GM18499 (cell line): ENCODE data around the gene KRTAP1-1.
"Not testable (repeated sequence)": the region's sequence is repeated elsewhere in the genome, so short reads cannot be mapped to it uniquely, and the experiment has no call there.

Experiments
- ATAC-seq: cut with Tn5 transposase; IDR thresholded peaks from one replicate; pipeline ENCODE4 v1.9.1; 2021; ENCODE audit warnings: moderate number of reproducible peaks; ENCODE audit not compliant: insufficient read depth, unreplicated experiment

Gene KRTAP1-1

DNA sequence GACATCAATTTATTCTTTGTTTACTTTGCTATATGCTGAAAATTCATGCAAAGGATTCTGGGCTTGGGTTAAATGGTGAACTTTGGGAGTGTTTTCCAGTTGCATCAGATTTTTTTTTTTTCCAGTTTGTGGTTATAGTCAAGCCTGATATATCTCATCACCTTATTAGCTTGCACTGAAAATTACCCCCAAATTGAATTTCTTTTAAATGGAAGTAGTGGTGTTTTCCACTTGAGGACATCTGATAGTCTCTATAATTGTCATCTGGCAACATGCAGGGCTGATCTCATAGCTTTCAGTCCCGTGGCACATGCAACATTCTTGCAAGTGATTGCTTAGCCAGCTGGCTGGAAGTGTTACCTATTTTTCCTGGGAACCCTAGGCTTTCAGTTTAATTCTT lies 27.6 kb downstream of the KRTAP1-1 start:
- no peak for ATAC-seq

GRCh38 chr17:41013181-41013580 lies 28.1 kb downstream of the KRTAP1-1 start:
- no peak for ATAC-seq

DNA sequence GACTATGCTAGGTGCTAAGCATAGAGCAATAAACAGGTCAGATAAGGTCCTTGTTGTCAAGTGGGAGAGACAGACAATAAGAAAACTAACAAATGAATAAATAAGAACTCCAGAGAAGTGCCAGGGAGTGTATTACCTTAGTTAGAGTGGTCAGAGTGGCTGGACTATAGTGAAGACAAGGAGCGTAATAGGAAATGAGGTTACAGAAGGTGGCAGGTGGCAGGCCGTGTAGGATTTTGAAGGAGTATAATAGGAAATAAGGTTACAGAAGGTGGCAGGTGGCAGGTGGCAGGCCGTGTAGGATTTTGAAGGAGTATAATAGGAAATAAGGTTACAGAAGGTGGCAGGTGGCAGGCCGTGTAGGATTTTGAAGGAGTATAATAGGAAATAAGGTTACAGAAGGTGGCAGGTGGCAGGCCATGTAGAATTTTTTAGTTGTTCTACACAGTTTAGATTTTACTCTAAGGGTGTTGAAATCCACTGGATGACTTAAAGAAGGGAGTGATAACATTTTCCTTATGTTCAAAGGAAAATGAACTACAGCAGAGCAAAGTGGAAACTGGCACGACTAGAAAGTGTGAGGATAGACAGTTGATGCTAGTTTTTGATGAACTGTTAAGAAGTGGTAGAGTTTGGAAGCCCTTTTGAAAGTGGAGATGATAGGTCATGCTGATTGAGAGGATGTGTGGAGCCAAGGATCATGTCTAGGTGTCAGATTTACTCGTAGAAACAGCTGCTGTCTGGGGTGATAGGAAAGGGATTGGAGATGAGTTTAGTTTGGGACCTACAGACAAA lies 28.7 kb downstream of the KRTAP1-1 start:
- ATAC-seq: no peak

DNA sequence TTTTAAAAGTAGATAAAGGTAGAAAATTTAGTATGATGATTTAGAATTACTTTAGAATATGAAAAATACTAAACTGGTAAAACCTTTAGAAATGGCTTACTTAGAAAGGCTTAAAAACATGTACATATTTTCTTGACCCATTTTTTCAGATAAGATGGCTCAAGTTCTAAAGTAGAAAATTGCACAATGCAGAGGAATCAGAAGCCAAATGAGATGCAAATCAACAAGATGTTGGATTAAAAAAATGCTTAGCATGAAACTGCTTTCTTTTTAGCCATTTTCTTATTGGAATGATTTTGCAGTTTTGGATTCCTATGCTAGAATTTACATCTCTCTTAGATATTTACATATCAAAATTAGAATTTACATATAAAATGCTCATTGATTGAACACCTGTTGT lies 30.8 kb downstream of the KRTAP1-1 start:
- no peak for ATAC-seq

GRCh38 chr17:41009936-41010335 lies 31.3 kb downstream of the KRTAP1-1 start:
- no peak for ATAC-seq

- no peak for ATAC-seq
Observed at GRCh38 chr17:41009301-41009760, 31.9 kb downstream of the KRTAP1-1 start.

DNA sequence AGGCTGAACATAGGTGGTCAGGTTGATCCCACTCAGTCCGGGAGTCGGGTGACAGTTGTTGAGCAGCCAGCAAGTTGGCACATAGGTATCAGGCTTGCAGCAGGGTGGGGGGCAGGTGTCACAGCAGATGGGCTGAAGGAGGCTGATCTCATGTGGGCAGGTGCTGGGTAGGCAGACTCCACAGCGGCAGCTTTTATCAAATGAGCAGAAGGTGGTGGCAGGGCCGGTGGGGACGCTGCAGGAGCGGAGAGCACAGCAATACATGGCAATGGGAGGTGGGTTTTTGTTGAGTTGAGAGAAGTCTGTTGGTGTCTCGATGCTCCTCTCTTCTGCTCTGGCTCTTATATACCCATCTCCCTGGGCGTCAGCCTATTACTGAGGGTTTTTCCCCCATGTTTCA lies 32.4 kb downstream of the KRTAP1-1 start, which contains the start of gene KRTAP3-1:
Gene KRTAP3-1, minus strand, starts transcription at position 318 of the 400 bp plus-strand sequence. Its CDS starts 54 bp downstream, at position 264.
- no peak for ATAC-seq

DNA sequence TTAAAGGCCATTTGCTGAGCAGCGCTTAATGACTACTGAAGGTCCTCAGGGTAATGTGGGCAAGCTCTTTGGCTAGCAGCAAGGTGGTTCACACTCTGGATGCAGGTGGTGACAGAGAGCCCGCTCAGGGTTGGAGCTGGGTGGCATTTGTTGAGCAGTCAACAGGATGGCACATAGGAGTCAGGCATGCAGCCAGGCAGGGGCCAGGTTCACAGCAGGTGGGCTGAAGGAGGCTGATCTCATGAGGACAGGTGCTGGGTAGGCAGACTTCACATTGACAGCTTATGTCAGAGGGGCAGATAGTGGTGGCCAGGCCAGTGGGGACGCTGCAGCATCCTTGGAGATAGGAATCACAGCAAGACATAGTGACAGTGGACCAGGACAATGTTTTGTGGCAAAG lies 36.9 kb downstream of the KRTAP1-1 start:
- ATAC-seq: no peak

- no peak for ATAC-seq
Observed at GRCh38 chr17:41003926-41004325, 37.3 kb downstream of the KRTAP1-1 start.

DNA sequence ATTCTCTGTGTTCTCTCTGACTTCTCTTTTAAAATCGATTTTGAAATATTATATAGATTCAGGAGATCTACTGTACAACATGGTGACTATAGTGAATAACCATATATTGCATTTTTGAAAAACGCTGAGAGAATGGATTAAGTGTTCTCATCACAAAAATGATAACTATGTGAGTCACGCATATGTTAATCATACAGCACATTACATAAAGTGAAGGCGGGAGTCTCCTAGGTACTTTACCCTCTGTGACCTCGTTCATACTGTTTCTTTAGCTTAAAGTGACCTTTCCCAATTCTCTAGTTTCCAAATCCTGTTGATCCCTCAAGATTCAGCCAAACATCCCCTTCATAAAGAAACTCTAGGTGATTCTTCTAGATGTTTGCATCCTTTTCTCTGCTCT lies 38.4 kb downstream of the KRTAP1-1 start:
- no peak for ATAC-seq

DNA sequence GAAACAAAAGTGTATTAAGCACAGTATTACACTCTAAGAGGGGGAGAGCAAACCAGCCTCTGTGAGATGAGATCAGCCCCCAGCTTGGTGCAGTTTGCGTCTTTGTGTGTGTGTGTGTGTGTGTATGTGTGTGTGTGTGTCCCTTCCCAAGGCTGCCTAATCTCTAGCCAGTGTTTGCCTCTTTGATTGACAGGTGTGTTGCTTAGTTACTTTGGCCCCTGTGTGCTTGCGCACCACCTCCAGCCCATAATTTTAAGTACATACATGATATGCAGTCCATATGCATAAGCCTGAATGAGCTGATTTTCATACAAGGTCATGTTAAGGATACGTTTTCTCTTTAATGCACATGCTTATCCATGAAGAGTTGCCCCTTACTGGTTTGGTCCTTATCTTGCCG lies 39.5 kb downstream of the KRTAP1-1 start:
- ATAC-seq: no peak

DNA sequence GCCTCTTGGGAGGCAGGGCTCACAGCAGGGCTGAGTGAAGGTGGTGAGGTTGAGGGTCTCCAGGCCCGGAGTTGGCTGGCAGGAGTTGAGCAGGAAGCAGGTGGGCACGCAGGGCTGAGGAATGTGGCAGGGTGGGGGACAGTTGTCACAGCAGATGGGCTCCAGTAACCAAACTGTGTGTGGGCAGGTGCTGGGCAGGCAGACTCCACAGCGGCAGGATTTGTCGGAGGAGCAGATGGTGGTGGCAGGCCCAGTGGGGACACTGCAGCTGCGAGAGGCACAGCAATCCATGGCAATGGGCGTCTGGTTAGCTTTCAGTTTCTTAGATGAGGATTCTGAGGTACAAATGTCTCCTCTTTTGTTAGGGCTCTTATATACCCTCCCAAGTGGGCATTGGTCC lies 41.7 kb downstream of the KRTAP1-1 start, which contains the start of gene KRTAP3-2:
Gene KRTAP3-2, minus strand, starts transcription at position 344 of the 400 bp plus-strand sequence. Its CDS starts 53 bp downstream, at position 291.
- not testable (repeated sequence) for ATAC-seq

GRCh38 chr17:40997361-40997760 lies 43.9 kb downstream of the KRTAP1-1 start:
- ATAC-seq: no peak

DNA sequence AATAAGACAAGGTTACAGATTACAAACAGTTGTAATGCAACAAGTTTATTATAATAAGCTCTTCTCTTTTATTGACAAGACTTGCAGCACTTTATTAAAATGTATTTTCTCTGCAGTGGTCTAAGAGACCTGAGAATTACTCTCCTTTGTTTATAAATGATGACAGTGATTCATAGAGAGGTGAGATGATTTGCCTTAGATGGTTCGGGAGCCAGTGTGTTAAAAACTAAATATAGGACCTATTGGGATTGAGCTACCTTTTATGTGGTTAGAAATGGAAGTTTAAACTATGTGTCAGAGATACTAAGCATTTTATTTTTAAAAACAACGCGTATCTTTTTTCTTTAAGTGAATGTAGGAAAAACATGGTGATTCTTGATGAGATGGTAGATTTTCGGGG lies 44.4 kb downstream of the KRTAP1-1 start:
- ATAC-seq: no peak

- ATAC-seq: no peak
Observed at GRCh38 chr17:40995116-40995515, 46.1 kb downstream of the KRTAP1-1 start.

DNA sequence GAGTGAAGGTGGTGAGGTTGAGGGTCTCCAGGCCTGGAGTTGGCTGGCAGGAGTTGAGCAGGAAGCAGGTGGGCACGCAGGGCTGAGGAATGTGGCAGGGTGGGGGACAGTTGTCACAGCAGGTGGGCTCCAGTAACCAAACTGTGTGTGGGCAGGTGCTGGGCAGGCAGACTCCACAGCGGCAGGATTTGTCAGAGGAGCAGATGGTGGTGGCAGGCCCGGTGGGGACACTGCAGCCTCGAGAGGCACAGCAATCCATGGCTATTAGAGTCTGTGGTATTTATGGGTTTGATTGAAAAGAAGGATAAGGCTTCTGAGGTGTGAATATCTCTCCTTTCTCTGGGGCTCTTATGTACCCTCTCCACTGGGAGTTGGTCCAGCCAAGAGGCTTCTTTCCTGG lies 47.4 kb downstream of the KRTAP1-1 start, which contains the start of gene KRTAP3-3:
Gene KRTAP3-3, minus strand, starts transcription at position 326 of the 400 bp plus-strand sequence. Its CDS starts 67 bp downstream, at position 259.
- no peak for ATAC-seq

GRCh38 chr17:40993084-40993483 lies 48.2 kb downstream of the KRTAP1-1 start:
- no peak for ATAC-seq

DNA sequence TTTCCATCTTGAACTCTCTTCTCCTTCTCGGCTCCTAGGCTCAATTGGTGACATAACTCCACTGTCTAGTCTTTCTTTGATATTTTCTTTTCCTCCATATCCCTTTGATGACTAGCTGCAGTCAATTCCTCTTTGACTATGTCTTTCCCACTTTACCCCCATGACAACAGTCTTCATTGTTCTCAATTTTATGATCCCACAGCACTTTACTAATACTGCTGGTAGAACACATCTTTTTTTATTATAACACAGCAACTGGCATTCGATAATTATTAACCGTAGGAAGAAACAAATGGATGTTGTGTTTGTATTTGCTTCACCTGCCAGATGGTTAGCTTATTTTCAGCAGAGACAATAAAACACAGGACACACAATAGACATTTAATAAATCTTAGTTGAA lies 48.6 kb downstream of the KRTAP1-1 start:
- no peak for ATAC-seq
